ENCODE measurements around the gene RCOR2.
A peak's percentile ranks its signal among the peaks of the same experiment; 100 is the strongest.

RCOR2 gene

GRCh38 chr11:63931876-63932275 lies 14.9 kb upstream of the RCOR2 start:
- no peak overlapping the region for H3K4me3 ChIP-seq (replicated peaks; ENCODE audit: low read depth, low read length)
- no peak for TF ChIP-seq CTCF (IDR thresholded peaks at IDR 0.05; ENCODE audit: insufficient read depth, low read length, poor library complexity, severe bottlenecking)
- no peaks in the 10 kb centered on the region; the same call in 1 of the 2 replicates for H3K27me3 ChIP-seq (replicated peaks; ENCODE audit: control insufficient read depth, insufficient read depth, low read length)
- DNase-seq (ENCODE audit: extremely low read depth, insufficient read length), result no peak
- no peaks in the 10 kb centered on the region for H3K36me3 ChIP-seq (ENCODE audit: control insufficient read depth, insufficient read depth, low read length)

GRCh38 chr11:63931045-63931444 lies 14.1 kb upstream of the RCOR2 start:
- TF ChIP-seq CTCF (IDR thresholded peaks at IDR 0.05; ENCODE audit: insufficient read depth, low read length, poor library complexity, severe bottlenecking), result no peak
- Histone ChIP-seq H3K4me3 (replicated peaks; ENCODE audit: low read depth, low read length) (no peak overlapping the region), H3K36me3 (ENCODE audit: control insufficient read depth, insufficient read depth, low read length) (no peaks in the 10 kb centered on the region)

DNA sequence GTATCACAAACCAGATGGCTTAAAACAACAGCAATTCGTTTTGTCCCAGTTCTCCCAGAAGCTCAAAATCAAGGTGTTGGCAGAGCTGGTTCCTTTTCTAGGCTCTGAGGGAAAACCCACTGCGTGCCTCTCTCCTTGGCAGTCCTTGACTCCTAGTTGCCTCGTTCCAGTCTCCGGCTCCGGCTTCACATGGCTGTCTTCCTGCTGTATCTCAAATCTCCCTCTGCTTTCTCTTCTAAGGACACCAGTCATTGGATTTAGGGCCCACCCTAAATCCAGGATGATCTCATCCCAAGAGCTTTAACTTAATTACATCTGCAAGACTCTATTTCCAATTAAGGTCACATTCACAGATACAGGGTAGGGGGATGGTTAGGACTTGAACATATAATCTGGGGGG lies 12.7 kb upstream of the RCOR2 start:
- H3K27me3 ChIP-seq (replicated peaks; ENCODE audit: control insufficient read depth, insufficient read depth, low read length), result no peaks in the 10 kb centered on the region; the same call in 1 of the 2 replicates
- H3K36me3 ChIP-seq (ENCODE audit: control insufficient read depth, insufficient read depth, low read length), result no peaks in the 10 kb centered on the region
- no peak overlapping the region for H3K4me3 ChIP-seq (replicated peaks; ENCODE audit: low read depth, low read length)
- DNase-seq (ENCODE audit: extremely low read depth, insufficient read length), result no peak
- no peak for TF ChIP-seq CTCF (IDR thresholded peaks at IDR 0.05; ENCODE audit: insufficient read depth, low read length, poor library complexity, severe bottlenecking)

More at GRCh38 chr11:63931045-63931444, 14.1 kb upstream of the RCOR2 start:
- no peak for DNase-seq (ENCODE audit: extremely low read depth, insufficient read length)
- H3K27me3 ChIP-seq (replicated peaks; ENCODE audit: control insufficient read depth, insufficient read depth, low read length), result no peaks in the 10 kb centered on the region; the same call in 1 of the 2 replicates

- no peak for TF ChIP-seq CTCF (IDR thresholded peaks at IDR 0.05; ENCODE audit: insufficient read depth, low read length, poor library complexity, severe bottlenecking)
- Histone ChIP-seq H3K4me3 (replicated peaks; ENCODE audit: low read depth, low read length) (no peak overlapping the region), H3K36me3 (ENCODE audit: control insufficient read depth, insufficient read depth, low read length) (no peaks in the 10 kb centered on the region), H3K27me3 (replicated peaks; ENCODE audit: control insufficient read depth, insufficient read depth, low read length) (peaks cover 2% of the 10 kb centered on the region)
- DNase-seq (ENCODE audit: extremely low read depth, insufficient read length), result no peak
These were observed 6.4 kb upstream of the RCOR2 start for GRCh38 chr11:63923319-63923718.

DNA sequence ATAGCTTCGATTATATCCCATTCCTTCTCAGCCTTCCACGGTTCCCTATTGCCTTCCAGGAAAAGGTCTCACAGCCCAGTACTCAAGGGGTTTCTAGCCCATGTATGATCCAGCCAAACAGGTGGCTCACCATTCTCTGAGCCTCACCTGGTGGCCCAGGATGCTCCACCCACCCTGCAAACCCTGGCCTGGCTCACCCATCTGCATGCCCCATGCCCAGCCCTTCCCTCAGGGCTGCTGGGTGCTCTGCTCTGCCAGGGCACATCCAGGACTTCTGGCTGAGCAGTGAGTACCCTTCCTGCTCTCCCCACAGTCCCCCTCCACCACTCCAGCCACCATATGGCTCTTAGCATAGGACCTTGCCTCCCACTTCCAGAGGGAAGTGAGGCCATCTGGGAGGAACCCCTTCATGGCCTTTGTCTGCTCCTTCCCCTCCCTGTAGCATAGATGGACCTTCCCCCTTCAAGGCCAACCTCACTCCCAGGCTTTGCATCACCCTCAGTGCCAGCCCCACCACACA lies 5.8 kb upstream of the RCOR2 start:
- no peak overlapping the region for H3K4me3 ChIP-seq (replicated peaks; ENCODE audit: low read depth, low read length)
- TF ChIP-seq CTCF (IDR thresholded peaks at IDR 0.05; ENCODE audit: insufficient read depth, low read length, poor library complexity, severe bottlenecking), result no peak
- H3K36me3 ChIP-seq (ENCODE audit: control insufficient read depth, insufficient read depth, low read length), result no peaks in the 10 kb centered on the region

DNA sequence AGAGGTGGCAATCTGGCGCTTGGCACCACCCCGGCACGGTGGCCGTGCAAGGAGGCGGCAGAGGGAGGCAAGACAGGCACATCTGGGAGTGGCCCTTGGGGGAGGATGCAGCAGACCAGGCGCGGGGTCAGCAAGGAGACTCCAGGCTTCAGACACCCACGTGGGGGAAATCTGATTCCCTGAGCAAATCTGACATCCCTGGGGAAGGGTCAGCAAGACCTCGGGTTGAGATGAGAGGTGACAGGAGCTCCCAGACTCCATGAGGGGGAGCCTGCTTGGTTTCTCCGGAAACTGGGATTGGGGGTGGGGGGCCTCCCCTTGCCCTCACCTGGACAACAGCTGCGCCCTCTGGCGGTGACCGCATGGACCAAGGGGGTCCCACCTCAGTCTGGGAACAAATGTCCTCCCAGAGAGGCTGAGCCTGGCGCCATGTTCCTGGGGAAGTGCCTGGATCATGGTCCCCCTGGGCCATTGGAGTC lies 4.0 kb upstream of the RCOR2 start:
- no peaks in the 10 kb centered on the region for H3K36me3 ChIP-seq (ENCODE audit: control insufficient read depth, insufficient read depth, low read length)
- no peak overlapping the region for H3K4me3 ChIP-seq (replicated peaks; ENCODE audit: low read depth, low read length)
- TF ChIP-seq CTCF (IDR thresholded peaks at IDR 0.05; ENCODE audit: insufficient read depth, low read length, poor library complexity, severe bottlenecking), result peak; percentile 85
- DNase-seq (ENCODE audit: extremely low read depth, insufficient read length), result no peak
- peaks cover 2% of the 10 kb centered on the region for H3K27me3 ChIP-seq (replicated peaks; ENCODE audit: control insufficient read depth, insufficient read depth, low read length)

More for the DNA sequence above, 5.8 kb upstream of the RCOR2 start:
- peaks cover 2% of the 10 kb centered on the region for H3K27me3 ChIP-seq (replicated peaks; ENCODE audit: control insufficient read depth, insufficient read depth, low read length)
- no peak for DNase-seq (ENCODE audit: extremely low read depth, insufficient read length)
